Upper lobe of left lung (tissue), 6 donors: ENCODE data around the gene SNRPA. TPM values are rescaled to one million over a fixed set of nuclear protein-coding genes. Genes with fewer than 3 reads are reported as not detected.

Source experiments
- ATAC-seq, 2 donors: fragments of 200-7000 bp; cut with Tn5 transposase; one replicate each; pipeline ENCODE4 v1.9.1; 2022; ENCODE audit warnings: mild to moderate bottlenecking in 2 of 2, moderate library complexity in 2 of 2; ENCODE audit not compliant: low FRiP score in 2 of 2
- DNase-seq, 2 donors: peaks; one replicate each; pipeline ENCODE4 v3.0.0-alpha.2; 2019 to 2020
- H3K27ac ChIP-seq, 4 donors: fragments of 200-600 bp; sonication (generic); one replicate each; pipeline ENCODE4 v1.5.1; 2016 to 2019
- H3K27me3 ChIP-seq, 4 donors: fragments of 200-600 bp; sonication (generic); one replicate each; pipeline ENCODE4 v1.5.1; 2017 to 2019
- H3K36me3 ChIP-seq, 4 donors: fragments of 200-600 bp; sonication (generic); one replicate each; pipeline ENCODE4 v1.5.1; 2016 to 2019
- H3K4me1 ChIP-seq, 4 donors: fragments of 200-600 bp; sonication (generic); one replicate each; pipeline ENCODE4 v1.5.1; 2018 to 2019
- H3K4me3 ChIP-seq, 4 donors: fragments of 200-600 bp; sonication (generic); one replicate each; pipeline ENCODE4 v1.5.1; 2017 to 2019; ENCODE audit warnings: mild to moderate bottlenecking in 2 of 4, moderate library complexity in 1 of 4
- H3K9me3 ChIP-seq, 4 donors: fragments of 200-600 bp; sonication (generic); one replicate each; pipeline ENCODE4 v1.5.1; 2018 to 2019
- EP300 ChIP-seq, 4 donors: sonication (generic); formaldehyde crosslinking; IDR thresholded peaks; one replicate each; pipeline ENCODE4 v1.5.1; 2017; ENCODE audit warnings: antibody characterized with exemption in 4 of 4, control low read depth in 2 of 4
- POLR2A ChIP-seq, 4 donors: fragments of 450-650 bp; IDR thresholded peaks; one replicate each; pipeline ENCODE4 v1.5.1; 2016 to 2017; ENCODE audit warnings: antibody characterized with exemption in 4 of 4, mild to moderate bottlenecking in 2 of 4
- POLR2AphosphoS5 ChIP-seq, 2 donors: sonication (generic); formaldehyde crosslinking; IDR thresholded peaks; one replicate each; pipeline ENCODE4 v1.5.1; 2017; ENCODE audit warnings: antibody characterized with exemption in 2 of 2
- WGBS, 2 donors: methylation state at CpG; one replicate each; pipeline ENCODE4 v1.1.5; 2017 to 2018; 5-methylcytosine and 5-hydroxymethylcytosine counted together
- total RNA-seq, 6 donors: library from RNA; depleted of rRNA in 4 of 6; stranded (reverse); fragments of >200 nt in 4 of 6; gene quantifications; one replicate each; pipeline versions ENCODE4 v1.1.0 to v1.2.1, GENCODE V29; 2016 to 2021
- TF ChIP-seq, protein P1 (sequence below), 6 experiments: fragments of 450-650 bp in 4 of 6; fragments of 200-600 bp in 2 of 6; sonication (generic) in 2 of 6; IDR thresholded peaks; one replicate each; pipeline ENCODE4 v1.5.1; 2016 to 2019; ENCODE audit warnings: antibody characterized with exemption in 6 of 6
- donor health status: DM: no; HTN: no; CAD: no; lungs with moderate emphysema.
- donor health status: DM: no; HTN: yes; CAD: no; lungs with severe emphysema.

SNRPA gene
- total RNA-seq, 6 donors from 2014 or later, result 32.4 to 90.1 (median 55.3) TPM

DNA sequence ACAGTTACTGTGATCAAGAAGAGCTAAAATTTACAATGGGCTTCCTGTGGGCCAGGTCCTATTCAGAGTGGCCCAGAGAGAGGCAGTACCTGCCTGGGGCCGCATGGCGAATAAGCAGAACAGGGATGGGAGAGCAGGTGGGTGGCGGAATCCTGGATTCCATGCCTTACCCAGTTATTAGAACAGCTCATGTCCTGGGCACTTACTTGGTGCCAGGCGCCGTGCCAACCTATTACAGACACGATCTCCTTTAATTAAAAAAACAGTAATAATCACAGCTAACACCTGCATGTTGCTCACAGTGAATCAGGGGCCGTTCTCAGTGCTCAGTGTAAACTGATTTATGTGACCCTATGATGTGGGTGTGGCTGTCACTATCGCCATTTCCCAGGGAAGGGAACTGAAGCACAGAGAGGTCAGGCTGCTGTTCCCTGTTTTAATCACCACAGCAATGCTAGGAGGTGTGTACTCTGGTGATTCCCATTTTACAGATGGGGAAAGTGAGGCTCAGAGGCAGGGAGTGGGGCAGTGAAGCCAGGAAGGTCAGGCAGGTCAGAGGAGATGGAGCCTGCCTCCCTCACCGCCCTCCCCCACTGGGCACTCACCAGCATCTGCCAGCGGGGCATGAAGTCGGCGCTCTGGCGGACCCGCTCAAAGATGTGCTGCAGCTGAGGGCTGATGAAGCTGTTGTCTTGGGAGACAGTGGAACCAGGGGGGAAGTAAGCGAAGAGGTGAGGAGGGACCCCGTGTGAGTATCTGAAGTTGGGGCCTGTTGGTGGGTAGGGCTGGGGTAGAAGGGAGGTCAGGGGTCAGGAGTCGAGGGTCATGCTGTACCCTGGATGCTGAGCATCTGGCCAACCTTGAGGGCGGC is 46.3 kb upstream of the SNRPA start:
- H3K9me3 ChIP-seq, result no peaks in the 10 kb centered on the region
- no peak for DNase-seq
- peak in 1 of 2 donors; percentile 11 for ATAC-seq
- H3K27me3 ChIP-seq, result no peaks in the 10 kb centered on the region
- TF ChIP-seq POLR2AphosphoS5 (IDR thresholded peaks at IDR 0.05), result no peak
- TF ChIP-seq POLR2A (IDR thresholded peaks at IDR 0.05), result no peak
- TF ChIP-seq, protein P1, sequence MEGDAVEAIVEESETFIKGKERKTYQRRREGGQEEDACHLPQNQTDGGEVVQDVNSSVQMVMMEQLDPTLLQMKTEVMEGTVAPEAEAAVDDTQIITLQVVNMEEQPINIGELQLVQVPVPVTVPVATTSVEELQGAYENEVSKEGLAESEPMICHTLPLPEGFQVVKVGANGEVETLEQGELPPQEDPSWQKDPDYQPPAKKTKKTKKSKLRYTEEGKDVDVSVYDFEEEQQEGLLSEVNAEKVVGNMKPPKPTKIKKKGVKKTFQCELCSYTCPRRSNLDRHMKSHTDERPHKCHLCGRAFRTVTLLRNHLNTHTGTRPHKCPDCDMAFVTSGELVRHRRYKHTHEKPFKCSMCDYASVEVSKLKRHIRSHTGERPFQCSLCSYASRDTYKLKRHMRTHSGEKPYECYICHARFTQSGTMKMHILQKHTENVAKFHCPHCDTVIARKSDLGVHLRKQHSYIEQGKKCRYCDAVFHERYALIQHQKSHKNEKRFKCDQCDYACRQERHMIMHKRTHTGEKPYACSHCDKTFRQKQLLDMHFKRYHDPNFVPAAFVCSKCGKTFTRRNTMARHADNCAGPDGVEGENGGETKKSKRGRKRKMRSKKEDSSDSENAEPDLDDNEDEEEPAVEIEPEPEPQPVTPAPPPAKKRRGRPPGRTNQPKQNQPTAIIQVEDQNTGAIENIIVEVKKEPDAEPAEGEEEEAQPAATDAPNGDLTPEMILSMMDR (IDR thresholded peaks at IDR 0.05), result no peak
- TF ChIP-seq EP300 (IDR thresholded peaks at IDR 0.05), result no peak
- H3K27ac ChIP-seq, result no peak overlapping the region
- H3K4me3 ChIP-seq, result no peak overlapping the region
- no peaks in the 10 kb centered on the region for H3K4me1 ChIP-seq
- peaks cover 24 to 90% (median 70%) of the 10 kb centered on the region in 4 donors for H3K36me3 ChIP-seq
- WGBS, 2 donors, result 94 to 96% methylated on average over 17 to 18 of the region's 18 CpGs

DNA sequence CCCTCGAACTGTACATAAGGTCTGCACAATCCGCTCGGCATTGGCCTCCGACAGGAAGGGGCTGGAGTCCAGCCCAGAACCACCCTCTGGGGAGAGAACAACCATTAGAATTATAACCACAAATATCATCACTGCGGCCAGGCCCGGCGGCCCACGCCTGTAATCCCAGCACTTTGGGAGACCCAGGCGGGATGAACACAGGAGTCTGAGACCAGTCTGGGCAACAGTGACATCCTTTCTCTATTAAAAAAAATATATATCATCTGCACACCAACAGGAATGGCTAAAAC is 45.7 kb upstream of the SNRPA start:
- TF ChIP-seq, protein P1 (IDR thresholded peaks at IDR 0.05), result no peak
- TF ChIP-seq POLR2A (IDR thresholded peaks at IDR 0.05) (no peak), POLR2AphosphoS5 (IDR thresholded peaks at IDR 0.05) (no peak), EP300 (IDR thresholded peaks at IDR 0.05) (no peak)
- DNase-seq, result no peak
- WGBS, 2 donors, result 96 to 97% methylated on average over 9 of the region's 9 CpGs
- no peak overlapping the region for H3K27ac ChIP-seq
- H3K4me1 ChIP-seq, result no peaks in the 10 kb centered on the region
- peak in 1 of 2 donors; percentile 63 for ATAC-seq
- no peaks in the 10 kb centered on the region for H3K9me3 ChIP-seq
- peaks cover 25 to 90% (median 72%) of the 10 kb centered on the region in 4 donors for H3K36me3 ChIP-seq
- no peaks in the 10 kb centered on the region for H3K27me3 ChIP-seq
- H3K4me3 ChIP-seq, result no peak overlapping the region

DNA sequence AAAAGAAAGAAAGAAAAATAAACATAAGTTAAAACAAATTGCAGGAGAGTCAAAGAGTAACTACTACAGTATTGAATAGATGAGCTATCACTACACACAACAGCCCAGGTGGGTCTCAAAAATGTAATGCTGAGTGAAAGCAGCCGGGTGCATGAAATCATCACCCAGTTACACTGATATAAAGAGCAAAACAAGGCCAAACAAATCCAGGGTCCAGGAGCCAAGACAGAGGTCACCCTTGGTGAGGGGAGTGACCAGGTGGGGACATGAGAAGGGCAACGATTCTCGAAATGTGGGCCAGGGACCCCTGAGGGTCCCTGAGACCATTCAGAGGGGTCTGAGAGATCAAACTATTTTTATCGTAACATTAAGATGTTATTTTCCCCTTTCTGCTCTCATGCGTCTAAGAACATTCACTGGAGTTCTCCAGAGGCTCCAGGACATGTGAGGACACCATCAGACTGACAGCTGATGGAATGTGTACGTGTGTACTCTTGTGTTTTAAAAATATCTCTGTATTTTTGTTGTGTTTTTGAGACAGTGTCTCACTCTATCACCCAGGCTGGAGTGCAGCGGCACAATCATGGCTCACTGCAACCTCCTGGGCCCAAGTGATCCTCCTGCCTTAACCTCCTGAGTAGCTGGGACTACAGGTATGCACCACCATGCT is 44.9 kb upstream of the SNRPA start:
- Histone ChIP-seq H3K4me3 (no peak overlapping the region), H3K36me3 (peaks cover 25 to 88% (median 77%) of the 10 kb centered on the region in 4 donors)
- WGBS, 2 donors, result 92 to 93% methylated on average over 7 of the region's 7 CpGs

DNA sequence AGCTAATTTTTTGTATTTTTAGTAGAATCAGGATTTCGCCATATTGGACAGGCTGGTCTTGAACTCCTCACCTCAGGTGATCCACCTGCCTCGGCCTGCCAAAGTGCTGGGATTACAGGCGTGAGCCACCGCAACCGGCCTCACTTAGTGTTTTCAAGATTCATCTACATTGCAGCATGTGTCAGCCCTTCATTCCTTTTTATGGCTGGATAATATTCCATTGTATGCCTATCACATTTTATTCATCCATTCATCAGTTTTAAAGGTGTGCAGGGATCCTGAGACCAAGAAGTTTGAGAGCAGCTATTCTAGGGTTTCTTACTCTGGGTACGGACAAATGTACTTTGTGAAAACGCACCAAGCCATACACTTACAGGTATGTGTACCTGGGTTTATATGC is 43.4 kb upstream of the SNRPA start:
- H3K27ac ChIP-seq, result no peak overlapping the region
- H3K4me1 ChIP-seq, result no peaks in the 10 kb centered on the region
- peaks cover 22 to 77% (median 67%) of the 10 kb centered on the region in 4 donors for H3K36me3 ChIP-seq
- DNase-seq (no peak), ATAC-seq (no peak)
- H3K4me3 ChIP-seq, result no peak overlapping the region
- no peak for TF ChIP-seq POLR2A (IDR thresholded peaks at IDR 0.05)
- TF ChIP-seq EP300 (IDR thresholded peaks at IDR 0.05), result no peak
- TF ChIP-seq, protein P1 (IDR thresholded peaks at IDR 0.05), result no peak
- no peak for TF ChIP-seq POLR2AphosphoS5 (IDR thresholded peaks at IDR 0.05)
- H3K9me3 ChIP-seq, result no peaks in the 10 kb centered on the region
- no peaks in the 10 kb centered on the region for H3K27me3 ChIP-seq
- WGBS, 2 donors, result 97 to 99% methylated on average over 7 of the region's 7 CpGs

More for the DNA sequence above, 44.9 kb upstream of the SNRPA start:
- H3K27ac ChIP-seq, result no peak overlapping the region
- no peaks in the 10 kb centered on the region for H3K27me3 ChIP-seq
- TF ChIP-seq, protein P1 (IDR thresholded peaks at IDR 0.05), result no peak
- TF ChIP-seq EP300 (IDR thresholded peaks at IDR 0.05) (no peak), POLR2AphosphoS5 (IDR thresholded peaks at IDR 0.05) (no peak)
- DNase-seq (no peak), ATAC-seq (no peak)
- no peaks in the 10 kb centered on the region for H3K4me1 ChIP-seq
- no peaks in the 10 kb centered on the region for H3K9me3 ChIP-seq
